Mucosa of stomach (tissue), 1 donor: ENCODE measurements around the gene IGSF21.

ENCODE experiments used
- H3K27me3 ChIP-seq: one replicate; pipeline ENCODE4 v1.7.0; 2013; ENCODE audit warnings: mild to moderate bottlenecking, low read length; ENCODE audit not compliant: control insufficient read depth, insufficient read depth
- H3K36me3 ChIP-seq: one replicate; pipeline ENCODE4 v1.7.0; 2013; ENCODE audit warnings: low read length; ENCODE audit not compliant: control insufficient read depth, insufficient read depth
- H3K4me1 ChIP-seq: one replicate; pipeline ENCODE4 v1.7.0; 2013; ENCODE audit warnings: mild to moderate bottlenecking, low read length; ENCODE audit not compliant: control insufficient read depth, insufficient read depth
- H3K4me3 ChIP-seq: one replicate; pipeline ENCODE4 v1.7.0; 2013; ENCODE audit warnings: low read length
- H3K9ac ChIP-seq: one replicate; pipeline ENCODE4 v1.7.0; 2013; ENCODE audit warnings: mild to moderate bottlenecking, low read length, moderate library complexity
- H3K9me3 ChIP-seq: one replicate; pipeline ENCODE4 v1.7.0; 2013; ENCODE audit warnings: mild to moderate bottlenecking, low read length, moderate library complexity; ENCODE audit not compliant: control insufficient read depth
- donor health status: Pancreatic carcinoma.

The IGSF21 gene

GRCh38 chr1:18128298-18128697 lies 20.7 kb downstream of the IGSF21 start:
- peaks cover 5% of the 10 kb centered on the region for H3K27me3 ChIP-seq
- no peaks in the 10 kb centered on the region for H3K4me1 ChIP-seq
- H3K9me3 ChIP-seq = no peaks in the 10 kb centered on the region
- H3K9ac ChIP-seq = no peak overlapping the region
- H3K36me3 ChIP-seq = no peaks in the 10 kb centered on the region
- H3K4me3 ChIP-seq = no peak overlapping the region

- H3K36me3 ChIP-seq = no peaks in the 10 kb centered on the region
- no peak overlapping the region for H3K4me3 ChIP-seq
- H3K9me3 ChIP-seq = no peaks in the 10 kb centered on the region
- H3K4me1 ChIP-seq = no peaks in the 10 kb centered on the region
- H3K9ac ChIP-seq = no peak overlapping the region
- H3K27me3 ChIP-seq = peaks cover 5% of the 10 kb centered on the region
These were observed 22.8 kb downstream of the IGSF21 start for GRCh38 chr1:18130356-18130755.

- Histone ChIP-seq H3K9ac (no peak overlapping the region), H3K36me3 (no peaks in the 10 kb centered on the region), H3K4me1 (no peaks in the 10 kb centered on the region), H3K9me3 (no peaks in the 10 kb centered on the region), H3K27me3 (peaks cover 5% of the 10 kb centered on the region), H3K4me3 (no peak overlapping the region)
These were observed 24.6 kb downstream of the IGSF21 start for GRCh38 chr1:18132022-18132710.

GRCh38 chr1:18132711-18133541 lies 25.3 kb downstream of the IGSF21 start:
- H3K36me3 ChIP-seq = no peaks in the 10 kb centered on the region
- peaks cover 5% of the 10 kb centered on the region for H3K27me3 ChIP-seq
- H3K9me3 ChIP-seq = no peaks in the 10 kb centered on the region

GRCh38 chr1:18134324-18135046 lies 26.9 kb downstream of the IGSF21 start:
- H3K27me3 ChIP-seq = peaks cover 5% of the 10 kb centered on the region
- no peaks in the 10 kb centered on the region for H3K4me1 ChIP-seq
- H3K9me3 ChIP-seq = no peaks in the 10 kb centered on the region
- H3K9ac ChIP-seq = no peak overlapping the region
- no peak overlapping the region for H3K4me3 ChIP-seq
- H3K36me3 ChIP-seq = no peaks in the 10 kb centered on the region

More at GRCh38 chr1:18132711-18133541, 25.3 kb downstream of the IGSF21 start:
- Histone ChIP-seq H3K4me3 (no peak overlapping the region), H3K4me1 (no peaks in the 10 kb centered on the region), H3K9ac (no peak overlapping the region)

GRCh38 chr1:18137759-18138345 lies 30.3 kb downstream of the IGSF21 start:
- H3K27me3 ChIP-seq = peaks cover 3% of the 10 kb centered on the region

GRCh38 chr1:18139198-18139981 lies 31.8 kb downstream of the IGSF21 start:
- Histone ChIP-seq H3K4me3 (no peak overlapping the region), H3K9ac (no peak overlapping the region), H3K27me3 (peaks cover 3% of the 10 kb centered on the region)

More at GRCh38 chr1:18137759-18138345, 30.3 kb downstream of the IGSF21 start:
- Histone ChIP-seq H3K4me1 (no peaks in the 10 kb centered on the region), H3K36me3 (no peaks in the 10 kb centered on the region), H3K9me3 (no peaks in the 10 kb centered on the region), H3K4me3 (no peak overlapping the region), H3K9ac (no peak overlapping the region)

GRCh38 chr1:18140411-18140810 lies 32.8 kb downstream of the IGSF21 start:
- H3K4me3 ChIP-seq = no peak overlapping the region
- H3K27me3 ChIP-seq = peaks cover 3% of the 10 kb centered on the region
- no peaks in the 10 kb centered on the region for H3K4me1 ChIP-seq

More at GRCh38 chr1:18139198-18139981, 31.8 kb downstream of the IGSF21 start:
- no peaks in the 10 kb centered on the region for H3K4me1 ChIP-seq
- no peaks in the 10 kb centered on the region for H3K36me3 ChIP-seq
- H3K9me3 ChIP-seq = no peaks in the 10 kb centered on the region

GRCh38 chr1:18141661-18142060 lies 34.1 kb downstream of the IGSF21 start:
- Histone ChIP-seq H3K4me3 (no peak overlapping the region), H3K36me3 (no peaks in the 10 kb centered on the region), H3K9ac (no peak overlapping the region), H3K4me1 (no peaks in the 10 kb centered on the region), H3K9me3 (no peaks in the 10 kb centered on the region), H3K27me3 (peaks cover 3% of the 10 kb centered on the region)

More at GRCh38 chr1:18140411-18140810, 32.8 kb downstream of the IGSF21 start:
- H3K9ac ChIP-seq = no peak overlapping the region
- no peaks in the 10 kb centered on the region for H3K9me3 ChIP-seq
- no peaks in the 10 kb centered on the region for H3K36me3 ChIP-seq

- Histone ChIP-seq H3K4me1 (no peaks in the 10 kb centered on the region), H3K27me3 (peaks cover 3% of the 10 kb centered on the region), H3K9me3 (no peaks in the 10 kb centered on the region), H3K9ac (no peak overlapping the region), H3K4me3 (no peak overlapping the region), H3K36me3 (no peaks in the 10 kb centered on the region)
These were observed 34.9 kb downstream of the IGSF21 start for GRCh38 chr1:18142471-18142870.

GRCh38 chr1:18142969-18143368 lies 35.4 kb downstream of the IGSF21 start:
- Histone ChIP-seq H3K4me1 (no peaks in the 10 kb centered on the region), H3K36me3 (no peaks in the 10 kb centered on the region), H3K4me3 (no peak overlapping the region), H3K9ac (no peak overlapping the region), H3K27me3 (peaks cover 3% of the 10 kb centered on the region), H3K9me3 (no peaks in the 10 kb centered on the region)
